Measurements from ENCODE around the gene ARHGAP33.

DNA sequence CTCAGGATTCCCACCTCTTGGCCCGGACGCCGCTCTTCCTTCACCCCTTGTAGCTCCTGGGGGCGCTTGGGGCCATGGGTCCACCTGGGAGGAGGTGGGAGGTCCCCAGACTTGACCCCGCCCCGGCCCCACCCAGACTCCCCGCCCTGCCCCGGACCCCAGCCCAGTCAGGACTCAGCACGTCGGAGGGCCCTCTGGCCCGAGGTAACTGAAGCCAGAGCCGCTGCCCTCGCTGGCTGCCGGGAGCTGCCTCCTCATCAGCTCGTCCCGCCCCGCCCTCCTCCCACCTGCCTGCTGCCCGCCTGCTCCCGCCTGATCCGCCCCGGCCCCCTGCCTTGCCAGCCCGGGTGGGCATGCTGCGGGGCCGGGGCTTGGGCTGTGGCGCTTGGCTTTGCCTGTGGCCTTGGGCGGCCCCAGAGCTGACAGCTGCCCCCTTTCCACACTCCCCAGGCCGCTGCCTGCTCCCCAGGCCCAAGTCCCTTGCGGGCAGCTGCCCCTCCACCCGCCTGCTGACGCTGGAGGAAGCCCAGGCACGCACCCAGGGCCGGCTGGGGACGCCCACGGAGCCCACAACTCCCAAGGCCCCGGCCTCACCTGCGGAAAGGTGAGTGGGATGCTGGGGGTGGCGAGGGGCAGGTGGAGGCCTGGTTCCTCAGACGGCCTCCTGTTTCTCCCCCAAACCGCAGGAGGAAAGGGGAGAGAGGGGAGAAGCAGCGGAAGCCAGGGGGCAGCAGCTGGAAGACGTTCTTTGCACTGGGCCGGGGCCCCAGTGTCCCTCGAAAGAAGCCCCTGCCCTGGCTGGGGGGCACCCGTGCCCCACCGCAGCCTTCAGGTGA lies 9.4 kb downstream of the ARHGAP33 start:
- TF ChIP-seq POLR2A (IDR thresholded peaks at IDR 0.05) = no peak
- TF ChIP-seq, protein P1, sequence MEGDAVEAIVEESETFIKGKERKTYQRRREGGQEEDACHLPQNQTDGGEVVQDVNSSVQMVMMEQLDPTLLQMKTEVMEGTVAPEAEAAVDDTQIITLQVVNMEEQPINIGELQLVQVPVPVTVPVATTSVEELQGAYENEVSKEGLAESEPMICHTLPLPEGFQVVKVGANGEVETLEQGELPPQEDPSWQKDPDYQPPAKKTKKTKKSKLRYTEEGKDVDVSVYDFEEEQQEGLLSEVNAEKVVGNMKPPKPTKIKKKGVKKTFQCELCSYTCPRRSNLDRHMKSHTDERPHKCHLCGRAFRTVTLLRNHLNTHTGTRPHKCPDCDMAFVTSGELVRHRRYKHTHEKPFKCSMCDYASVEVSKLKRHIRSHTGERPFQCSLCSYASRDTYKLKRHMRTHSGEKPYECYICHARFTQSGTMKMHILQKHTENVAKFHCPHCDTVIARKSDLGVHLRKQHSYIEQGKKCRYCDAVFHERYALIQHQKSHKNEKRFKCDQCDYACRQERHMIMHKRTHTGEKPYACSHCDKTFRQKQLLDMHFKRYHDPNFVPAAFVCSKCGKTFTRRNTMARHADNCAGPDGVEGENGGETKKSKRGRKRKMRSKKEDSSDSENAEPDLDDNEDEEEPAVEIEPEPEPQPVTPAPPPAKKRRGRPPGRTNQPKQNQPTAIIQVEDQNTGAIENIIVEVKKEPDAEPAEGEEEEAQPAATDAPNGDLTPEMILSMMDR (IDR thresholded peaks at IDR 0.05) = no peak
- TF ChIP-seq POLR2AphosphoS5 (IDR thresholded peaks at IDR 0.05) = no peak
